ENCODE measurements around the gene MUC21.

MUC21 gene

DNA sequence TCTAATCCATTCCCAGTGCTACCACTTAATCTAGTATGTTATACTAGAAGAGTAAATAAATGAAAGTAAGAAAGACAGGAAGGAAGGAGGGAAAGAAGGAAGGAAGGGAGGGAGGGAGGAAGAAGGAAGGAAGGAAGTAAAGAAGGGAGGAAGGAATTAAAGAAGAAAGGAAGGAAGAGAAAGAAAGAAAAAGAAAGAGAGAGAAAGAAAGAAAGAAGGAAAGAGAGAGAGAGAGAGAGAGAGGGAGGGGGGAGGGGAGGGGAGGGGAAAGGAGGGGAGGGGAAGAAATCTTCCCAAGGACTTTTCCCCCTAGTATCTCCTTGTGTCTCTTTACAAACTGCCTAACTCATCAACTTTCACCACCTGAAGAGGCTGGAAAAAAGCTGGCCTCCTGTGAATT is 20.8 kb upstream of the MUC21 start:
- Histone ChIP-seq H3K4me2 (ENCODE audit: low read length) (no peak overlapping the region), H4K12ac (ENCODE audit: low read depth, low read length) (no peak overlapping the region), H2BK120ac (ENCODE audit: insufficient read depth, low read length, poor library complexity) (no peak overlapping the region), H3K4ac (ENCODE audit: low read depth, low read length) (no peak overlapping the region), H3K9ac (ENCODE audit: low read length) (no peak overlapping the region), H3K4me3 (ENCODE audit: low read depth, low read length) (no peak overlapping the region), H2AK5ac (ENCODE audit: low read length) (no peak overlapping the region), H4K91ac (ENCODE audit: low read depth, low read length) (no peak overlapping the region), H3K36me3 (ENCODE audit: control insufficient read depth in 1 of 2, insufficient read depth in 2 of 2, low read length in 2 of 2) (no peaks in the 10 kb centered on the region), H3K27ac (ENCODE audit: low read depth, low read length) (no peak overlapping the region), H3K79me2 (ENCODE audit: control insufficient read depth, insufficient read depth, low read length, poor library complexity) (no peaks in the 10 kb centered on the region), H3K79me1 (ENCODE audit: low read length) (no peaks in the 10 kb centered on the region), H2BK5ac (ENCODE audit: low read depth, low read length, poor library complexity) (no peak overlapping the region), H3K23ac (ENCODE audit: low read length) (no peak overlapping the region), H3K27me3 (ENCODE audit: insufficient read depth, low read length) (no peaks in the 10 kb centered on the region), H3K18ac (ENCODE audit: low read length) (no peak overlapping the region), H2AFZ (ENCODE audit: insufficient read depth, low read length, poor library complexity) (no peak overlapping the region), H3K14ac (ENCODE audit: low read length) (no peak overlapping the region), H4K8ac (ENCODE audit: low read depth, low read length) (no peak overlapping the region), H3K9me3 (ENCODE audit: insufficient read depth, low read depth, low read length) (peaks cover 5% of the 10 kb centered on the region), H2BK12ac (ENCODE audit: low read length) (no peak overlapping the region), H3K4me1 (ENCODE audit: control insufficient read depth in 1 of 2, insufficient read depth in 2 of 2, low read length in 2 of 2) (peaks cover 0 to 3% of the 10 kb centered on the region in 2 experiments)
- DNase-seq = no peak

DNA sequence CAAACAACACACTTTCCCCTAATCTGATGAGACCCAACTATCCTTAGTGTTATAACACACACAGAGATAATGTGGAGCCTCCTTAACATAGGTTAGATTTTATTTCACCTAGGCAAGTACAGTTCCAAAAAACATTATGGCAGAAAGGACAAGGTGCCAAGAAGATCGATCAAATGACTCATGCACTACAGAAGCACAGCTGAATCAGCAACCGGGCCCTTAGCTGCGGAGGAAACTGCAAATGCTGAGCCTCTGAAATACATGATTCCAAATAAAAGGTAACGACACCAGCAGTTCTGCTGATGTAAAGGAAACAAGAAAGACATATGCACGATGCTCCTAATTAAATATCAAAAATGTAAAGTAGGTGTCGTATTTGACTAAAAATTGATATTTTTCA is 19.9 kb upstream of the MUC21 start:
- no peak overlapping the region for H2AK5ac ChIP-seq (ENCODE audit: low read length)

GRCh38 chr6:30964075-30964474 is 19.4 kb upstream of the MUC21 start:
- Histone ChIP-seq H3K9ac (ENCODE audit: low read length) (no peak overlapping the region), H3K4ac (ENCODE audit: low read depth, low read length) (no peak overlapping the region), H2AK5ac (ENCODE audit: low read length) (no peak overlapping the region), H3K79me2 (ENCODE audit: control insufficient read depth, insufficient read depth, low read length, poor library complexity) (no peaks in the 10 kb centered on the region), H3K27me3 (ENCODE audit: insufficient read depth, low read length) (no peaks in the 10 kb centered on the region), H4K91ac (ENCODE audit: low read depth, low read length) (no peak overlapping the region), H2BK120ac (ENCODE audit: insufficient read depth, low read length, poor library complexity) (no peak overlapping the region), H3K18ac (ENCODE audit: low read length) (no peak overlapping the region), H4K12ac (ENCODE audit: low read depth, low read length) (no peak overlapping the region), H3K36me3 (ENCODE audit: control insufficient read depth in 1 of 2, insufficient read depth in 2 of 2, low read length in 2 of 2) (no peaks in the 10 kb centered on the region), H3K23ac (ENCODE audit: low read length) (no peak overlapping the region), H3K4me1 (ENCODE audit: control insufficient read depth in 1 of 2, insufficient read depth in 2 of 2, low read length in 2 of 2) (no peaks in the 10 kb centered on the region), H3K27ac (ENCODE audit: low read depth, low read length) (no peak overlapping the region), H3K79me1 (ENCODE audit: low read length) (no peaks in the 10 kb centered on the region), H3K4me2 (ENCODE audit: low read length) (no peak overlapping the region), H3K9me3 (ENCODE audit: insufficient read depth, low read depth, low read length) (peaks cover 5% of the 10 kb centered on the region), H2BK5ac (ENCODE audit: low read depth, low read length, poor library complexity) (no peak overlapping the region), H2BK12ac (ENCODE audit: low read length) (no peak overlapping the region), H3K14ac (ENCODE audit: low read length) (no peak overlapping the region), H4K8ac (ENCODE audit: low read depth, low read length) (no peak overlapping the region), H2AFZ (ENCODE audit: insufficient read depth, low read length, poor library complexity) (no peak overlapping the region), H3K4me3 (ENCODE audit: low read depth, low read length) (no peak overlapping the region)
- WGBS (ENCODE audit: extremely low coverage, insufficient coverage, insufficient read length) = no CpG with 5 or more reads among the region's 4 CpGs
- no peak for DNase-seq

More for the DNA sequence above, 19.9 kb upstream of the MUC21 start:
- Histone ChIP-seq H3K4me2 (ENCODE audit: low read length) (no peak overlapping the region), H3K14ac (ENCODE audit: low read length) (no peak overlapping the region), H4K12ac (ENCODE audit: low read depth, low read length) (no peak overlapping the region), H3K4ac (ENCODE audit: low read depth, low read length) (no peak overlapping the region), H2BK120ac (ENCODE audit: insufficient read depth, low read length, poor library complexity) (no peak overlapping the region), H3K27ac (ENCODE audit: low read depth, low read length) (no peak overlapping the region), H2BK5ac (ENCODE audit: low read depth, low read length, poor library complexity) (no peak overlapping the region), H2BK12ac (ENCODE audit: low read length) (no peak overlapping the region), H3K23ac (ENCODE audit: low read length) (no peak overlapping the region), H3K79me2 (ENCODE audit: control insufficient read depth, insufficient read depth, low read length, poor library complexity) (no peaks in the 10 kb centered on the region), H3K4me3 (ENCODE audit: low read depth, low read length) (no peak overlapping the region), H3K36me3 (ENCODE audit: control insufficient read depth in 1 of 2, insufficient read depth in 2 of 2, low read length in 2 of 2) (no peaks in the 10 kb centered on the region), H3K27me3 (ENCODE audit: insufficient read depth, low read length) (no peaks in the 10 kb centered on the region), H3K9ac (ENCODE audit: low read length) (no peak overlapping the region), H3K18ac (ENCODE audit: low read length) (no peak overlapping the region), H4K91ac (ENCODE audit: low read depth, low read length) (no peak overlapping the region), H3K79me1 (ENCODE audit: low read length) (no peaks in the 10 kb centered on the region), H3K9me3 (ENCODE audit: insufficient read depth, low read depth, low read length) (peaks cover 5% of the 10 kb centered on the region), H3K4me1 (ENCODE audit: control insufficient read depth in 1 of 2, insufficient read depth in 2 of 2, low read length in 2 of 2) (no peaks in the 10 kb centered on the region), H2AFZ (ENCODE audit: insufficient read depth, low read length, poor library complexity) (no peak overlapping the region), H4K8ac (ENCODE audit: low read depth, low read length) (no peak overlapping the region)
- no CpG with 5 or more reads among the region's 6 CpGs for WGBS (ENCODE audit: extremely low coverage, insufficient coverage, insufficient read length)
- no peak for DNase-seq

DNA sequence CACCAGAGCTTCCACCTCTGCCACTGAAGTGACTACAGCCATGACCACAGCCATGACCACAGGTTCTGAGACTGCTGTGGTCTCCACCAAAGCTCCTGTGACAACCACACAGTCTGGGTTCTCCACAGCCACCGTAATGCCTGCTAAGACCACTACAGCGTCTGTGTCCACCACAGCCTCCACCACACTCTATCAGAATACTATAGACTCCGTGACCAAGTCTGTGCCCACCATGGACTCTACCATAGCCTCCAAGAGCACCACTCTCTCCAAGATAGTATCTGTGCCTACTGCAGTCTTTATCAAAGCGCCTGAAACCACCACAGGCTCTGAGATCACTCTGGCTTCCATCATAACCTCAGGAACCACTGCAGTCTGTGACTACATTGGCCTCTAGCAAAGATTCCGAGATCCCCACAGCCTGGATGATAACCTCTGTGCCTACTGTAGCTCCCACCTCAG is 18.3 kb upstream of the MUC21 start:
- Histone ChIP-seq H3K4me3 (ENCODE audit: low read depth, low read length) (no peak overlapping the region), H4K12ac (ENCODE audit: low read depth, low read length) (no peak overlapping the region), H2BK12ac (ENCODE audit: low read length) (no peak overlapping the region), H2AFZ (ENCODE audit: insufficient read depth, low read length, poor library complexity) (no peak overlapping the region), H2AK5ac (ENCODE audit: low read length) (no peak overlapping the region), H3K23ac (ENCODE audit: low read length) (no peak overlapping the region), H3K79me2 (ENCODE audit: control insufficient read depth, insufficient read depth, low read length, poor library complexity) (no peaks in the 10 kb centered on the region), H3K4ac (ENCODE audit: low read depth, low read length) (no peak overlapping the region), H3K4me2 (ENCODE audit: low read length) (no peak overlapping the region), H4K8ac (ENCODE audit: low read depth, low read length) (no peak overlapping the region), H3K14ac (ENCODE audit: low read length) (no peak overlapping the region), H3K4me1 (ENCODE audit: control insufficient read depth in 1 of 2, insufficient read depth in 2 of 2, low read length in 2 of 2) (no peaks in the 10 kb centered on the region), H2BK5ac (ENCODE audit: low read depth, low read length, poor library complexity) (no peak overlapping the region), H3K36me3 (ENCODE audit: control insufficient read depth in 1 of 2, insufficient read depth in 2 of 2, low read length in 2 of 2) (no peaks in the 10 kb centered on the region), H3K27me3 (ENCODE audit: insufficient read depth, low read length) (no peaks in the 10 kb centered on the region), H4K91ac (ENCODE audit: low read depth, low read length) (no peak overlapping the region), H3K18ac (ENCODE audit: low read length) (no peak overlapping the region), H3K27ac (ENCODE audit: low read depth, low read length) (no peak overlapping the region), H3K9me3 (ENCODE audit: insufficient read depth, low read depth, low read length) (peaks cover 5% of the 10 kb centered on the region), H3K9ac (ENCODE audit: low read length) (no peak overlapping the region), H3K79me1 (ENCODE audit: low read length) (no peaks in the 10 kb centered on the region), H2BK120ac (ENCODE audit: insufficient read depth, low read length, poor library complexity) (no peak overlapping the region)
- WGBS (ENCODE audit: extremely low coverage, insufficient coverage, insufficient read length) = no CpG with 5 or more reads among the region's 5 CpGs
- no peak for DNase-seq
